Nephron progenitor cell (in vitro differentiated cells): Measurements from ENCODE around the gene VSX1.

Source experiments
- DNase-seq: peaks from one replicate; pipeline ENCODE4 v3.0.0; 2021
- H3K27ac Mint-ChIP-seq: 2 replicates; pipeline ENCODE4 v1.8.0; 2021; ENCODE audit warnings: mild to moderate bottlenecking, moderate library complexity, mixed read lengths
- H3K27me3 Mint-ChIP-seq: 2 replicates; pipeline ENCODE4 v1.8.0; 2021; ENCODE audit warnings: mild to moderate bottlenecking, low read depth, mixed read lengths; ENCODE audit not compliant: poor library complexity
- H3K36me3 Mint-ChIP-seq: 2 replicates; pipeline ENCODE4 v1.8.0; 2021; ENCODE audit warnings: low read depth, mixed read lengths
- H3K4me1 Mint-ChIP-seq: 2 replicates; pipeline ENCODE4 v1.8.0; 2021; ENCODE audit warnings: mixed read lengths
- H3K4me3 Mint-ChIP-seq: 2 replicates; pipeline ENCODE4 v1.8.0; 2021; ENCODE audit warnings: mild to moderate bottlenecking, moderate library complexity, mixed read lengths
- H3K9me3 Mint-ChIP-seq: 2 replicates; pipeline ENCODE4 v1.8.0; 2021; ENCODE audit warnings: mild to moderate bottlenecking, moderate library complexity, mixed read lengths
- CTCF ChIP-seq: fragments of 200-600 bp; sonication (generic); IDR thresholded peaks from 2 replicates; pipeline ENCODE4 v1.5.0; 2021; ENCODE audit warnings: antibody characterized with exemption

The VSX1 gene

GRCh38 chr20:25059866-25060465 lies 22.0 kb downstream of the VSX1 start:
- Mint-ChIP-seq H3K4me1 (peaks cover 4% of the 10 kb centered on the region), H3K9me3 (no peaks in the 10 kb centered on the region), H3K27ac (no peak overlapping the region), H3K27me3 (peaks cover 97% of the 10 kb centered on the region), H3K36me3 (no peaks in the 10 kb centered on the region), H3K4me3 (no peak overlapping the region)
- DNase-seq = no peak
- TF ChIP-seq CTCF = no peak

- no peaks in the 10 kb centered on the region for H3K36me3 Mint-ChIP-seq
- H3K9me3 Mint-ChIP-seq = no peaks in the 10 kb centered on the region
- H3K4me3 Mint-ChIP-seq = peak overlapping the region; percentile 0
- H3K27me3 Mint-ChIP-seq = peaks cover 97% of the 10 kb centered on the region
- H3K4me1 Mint-ChIP-seq = peaks cover 4% of the 10 kb centered on the region
- no peak for TF ChIP-seq CTCF
- no peak overlapping the region for H3K27ac Mint-ChIP-seq
- DNase-seq = no peak
Observed at GRCh38 chr20:25058847-25059810, 22.8 kb downstream of the VSX1 start.

GRCh38 chr20:25058051-25058846 lies 23.7 kb downstream of the VSX1 start, which contains the start of gene ACSS1:
TSS of gene ACSS1 (minus strand) at chr20:25058139. CDS start at chr20:25058102, 37 bp downstream.
- H3K27ac Mint-ChIP-seq = no peak within 1 kb of the TSS
- H3K9me3 Mint-ChIP-seq = no peaks in the 10 kb centered on the region
- peaks cover 97% of the 10 kb centered on the region for H3K27me3 Mint-ChIP-seq
- TF ChIP-seq CTCF = no peak
- no peaks in the 10 kb centered on the region for H3K36me3 Mint-ChIP-seq
- DNase-seq = peak; percentile 37
- peak within 1 kb of the TSS; percentile 65 for H3K4me3 Mint-ChIP-seq
- H3K4me1 Mint-ChIP-seq = peaks cover 4% of the 10 kb centered on the region

DNA sequence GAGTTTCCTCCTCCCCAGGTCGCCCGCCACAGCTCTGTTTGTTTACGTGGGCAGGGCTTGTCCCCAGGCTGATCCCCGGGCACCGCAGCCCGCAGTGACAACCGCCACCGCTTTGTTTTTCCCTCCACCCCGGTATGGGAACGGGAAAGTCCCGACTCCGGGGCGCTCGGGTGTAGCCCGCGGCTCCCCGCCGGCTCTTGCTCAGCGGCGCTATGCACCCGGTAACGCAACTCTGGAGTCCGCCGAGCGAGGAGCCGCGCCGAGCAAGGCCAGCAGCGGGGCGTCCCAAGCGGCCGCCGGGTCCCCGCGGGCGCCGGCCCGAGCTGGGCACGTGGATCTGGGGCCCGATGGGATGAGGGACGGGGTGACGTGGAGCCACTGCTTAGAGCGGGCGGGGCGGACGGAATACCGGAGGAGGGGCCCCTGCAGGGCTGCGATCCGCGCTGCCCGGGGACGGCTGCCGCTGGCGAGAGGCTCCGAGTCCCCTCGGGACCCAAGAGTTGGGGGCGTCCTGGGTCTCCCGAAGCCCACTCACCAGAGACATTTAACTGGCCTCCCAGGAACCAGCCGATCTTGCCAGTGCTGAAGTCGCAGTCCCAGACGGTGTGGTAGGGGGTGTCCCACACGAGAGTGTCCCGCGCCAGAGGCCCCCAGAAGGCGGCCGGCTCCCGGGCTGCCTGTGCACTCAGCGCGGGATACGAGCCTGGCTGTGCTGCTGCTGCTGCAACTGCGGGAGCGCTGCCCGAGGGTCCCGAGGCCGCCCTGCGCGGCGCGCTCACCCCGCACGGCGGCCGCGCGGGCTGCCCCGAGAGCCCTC lies 24.5 kb downstream of the VSX1 start:
- no peak overlapping the region for H3K27ac Mint-ChIP-seq
- peak; percentile 67 for DNase-seq
- no peak for TF ChIP-seq CTCF
- H3K4me3 Mint-ChIP-seq = peak overlapping the region; percentile 65
- H3K9me3 Mint-ChIP-seq = no peaks in the 10 kb centered on the region
- H3K36me3 Mint-ChIP-seq = no peaks in the 10 kb centered on the region
- peaks cover 97% of the 10 kb centered on the region for H3K27me3 Mint-ChIP-seq
- H3K4me1 Mint-ChIP-seq = peaks cover 4% of the 10 kb centered on the region

DNA sequence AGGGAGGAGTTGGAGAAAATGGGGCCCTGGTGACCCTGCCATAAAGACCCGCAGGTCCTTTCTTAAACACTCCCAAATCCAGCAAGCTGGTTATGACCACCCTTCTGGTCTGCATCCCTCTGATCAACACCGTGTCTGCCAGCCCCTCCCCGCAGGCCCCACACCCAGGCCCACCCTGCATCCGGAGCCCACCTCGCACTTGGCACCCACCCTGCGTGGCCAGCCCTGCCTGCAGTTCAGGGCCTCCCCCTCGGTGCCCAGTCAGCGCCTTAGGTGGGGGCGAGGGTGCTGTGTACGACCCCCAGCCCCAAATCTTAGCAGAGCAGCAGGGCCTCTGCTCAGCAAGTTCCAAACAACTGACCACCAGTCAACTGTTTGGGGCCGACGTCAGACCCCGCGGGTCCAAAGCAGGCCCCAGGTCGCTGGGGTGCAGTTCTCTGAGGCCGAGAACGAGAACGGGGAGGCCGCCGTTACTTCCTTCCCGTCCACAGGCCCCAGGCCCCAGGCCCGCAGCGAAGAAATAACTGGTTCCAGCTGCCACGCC lies 25.2 kb downstream of the VSX1 start:
- peaks cover 10% of the 10 kb centered on the region for H3K4me1 Mint-ChIP-seq
- DNase-seq = no peak
- H3K9me3 Mint-ChIP-seq = no peaks in the 10 kb centered on the region
- peaks cover 97% of the 10 kb centered on the region for H3K27me3 Mint-ChIP-seq
- H3K27ac Mint-ChIP-seq = no peak overlapping the region
- TF ChIP-seq CTCF = no peak
- H3K4me3 Mint-ChIP-seq = peak overlapping the region; percentile 65
- no peaks in the 10 kb centered on the region for H3K36me3 Mint-ChIP-seq
